Naive thymus-derived CD4-positive, alpha-beta T cell (primary cell): Measurements from ENCODE around the gene GPR151. TPM values are rescaled to one million over a fixed set of nuclear protein-coding genes. Genes with fewer than 3 reads are reported as not detected.

Experiments used
- ATAC-seq: fragments of 150-1000 bp; cut with Tn5 transposase; 2 replicates; pipeline ENCODE4 v1.10.0; 2021; ENCODE audit warnings: mild to moderate bottlenecking, moderate library complexity
- CTCF ChIA-PET: fragments of 350-600 bp; sonication (Branson Sonifier 250); formaldehyde crosslinking; loops from one replicate; lab custom pipeline; 2021; ENCODE audit warnings: antibody characterized with exemption; lab: Charles Lee
- POLR2A ChIA-PET: fragments of 350-600 bp; sonication (Branson Sonifier 250); formaldehyde crosslinking; loops from one replicate; lab custom pipeline; 2021; ENCODE audit warnings: antibody characterized with exemption, inconsistent platforms; lab: Charles Lee
- DNase-seq, 9 donors: peaks; one replicate each; pipeline versions ENCODE4 v3.0.0 to v3.0.0-alpha.2; 2020 to 2022; ENCODE audit warnings: mixed read lengths in 1 of 9
- H3K27ac ChIP-seq: one replicate; pipeline ENCODE4 v1.7.0; 2013; ENCODE audit warnings: mild to moderate bottlenecking, low read depth, low read length, moderate library complexity
- H3K27me3 ChIP-seq, 2 donors: one replicate each; pipeline ENCODE4 v1.7.0; 2013; ENCODE audit warnings: low read length in 2 of 2, mild to moderate bottlenecking in 2 of 2, moderate library complexity in 2 of 2; ENCODE audit not compliant: control insufficient read depth in 2 of 2, insufficient read depth in 2 of 2
- H3K36me3 ChIP-seq, 3 experiments: 1 replicate in 2 of 3; 2 replicates in 1 of 3; pipeline ENCODE4 v1.7.0; 2013; ENCODE audit warnings: low read length in 3 of 3, mild to moderate bottlenecking in 3 of 3, moderate library complexity in 1 of 3; ENCODE audit not compliant: insufficient read depth in 3 of 3, control insufficient read depth in 2 of 3
- H3K4me1 ChIP-seq, 2 donors: one replicate each; pipeline ENCODE4 v1.7.0; 2013; ENCODE audit warnings: low read length in 2 of 2, mild to moderate bottlenecking in 2 of 2, moderate library complexity in 1 of 2; ENCODE audit not compliant: control insufficient read depth in 2 of 2, insufficient read depth in 2 of 2
- H3K4me3 ChIP-seq: 2 replicates; pipeline ENCODE4 v1.7.0; 2013; ENCODE audit warnings: mild to moderate bottlenecking, low read length
- H3K9me3 ChIP-seq, 3 experiments: 1 replicate in 2 of 3; 2 replicates in 1 of 3; pipeline ENCODE4 v1.7.0; 2013; ENCODE audit warnings: low read length in 3 of 3; ENCODE audit not compliant: control insufficient read depth in 2 of 3
- H3K27ac Mint-ChIP-seq, 9 donors: one replicate each; pipeline ENCODE4 v1.8.0; 2020 to 2022; ENCODE audit warnings: mixed read lengths in 9 of 9, mild to moderate bottlenecking in 8 of 9, moderate library complexity in 5 of 9, inconsistent platforms in 2 of 9
- H3K27me3 Mint-ChIP-seq, 5 donors: one replicate each; pipeline ENCODE4 v1.8.0; 2021 to 2022; ENCODE audit warnings: mixed read lengths in 5 of 5, mild to moderate bottlenecking in 1 of 5
- H3K36me3 Mint-ChIP-seq, 5 donors: one replicate each; pipeline ENCODE4 v1.8.0; 2020 to 2022; ENCODE audit warnings: mixed read lengths in 5 of 5, mild to moderate bottlenecking in 3 of 5, inconsistent platforms in 1 of 5
- H3K4me1 Mint-ChIP-seq, 7 donors: one replicate each; pipeline ENCODE4 v1.8.0; 2020 to 2022; ENCODE audit warnings: mixed read lengths in 7 of 7, mild to moderate bottlenecking in 3 of 7, inconsistent platforms in 1 of 7
- H3K4me3 Mint-ChIP-seq, 10 donors: one replicate each; pipeline ENCODE4 v1.8.0; 2020 to 2022; ENCODE audit warnings: mild to moderate bottlenecking in 10 of 10, mixed read lengths in 10 of 10, moderate library complexity in 6 of 10, inconsistent platforms in 2 of 10
- H3K9me3 Mint-ChIP-seq, 11 donors: one replicate each; pipeline ENCODE4 v1.8.0; 2020 to 2022; ENCODE audit warnings: mixed read lengths in 11 of 11, mild to moderate bottlenecking in 4 of 11, inconsistent platforms in 1 of 11, moderate library complexity in 1 of 11
- intact Hi-C, 2 donors: fragments of 100-400 bp; cut with micrococcal nuclease; formaldehyde crosslinking; loops; one replicate each; pipeline ENCODE4 v1.15.1; 2023
- polyA plus RNA-seq, 2 donors: library from polyadenylated mRNA; unstranded; fragments of 300-500 nt; fragmentation: Illumina TruSeq; gene quantifications; one replicate each; pipeline ENCODE4 v1.2.3, GENCODE V29; 2021
- total RNA-seq, 6 experiments: library from RNA in 5 of 6; stranded (reverse) in 5 of 6; gene quantifications; 1 replicate in 5 of 6; 2 replicates in 1 of 6; pipeline ENCODE4 v1.2.3 and lab custom pipeline; 2021 to 2026

GPR151 gene
- total and polyA plus RNA-seq, 7 experiments from 2014 or later, result 0.09 TPM; not detected in 6

GRCh38 chr5:146539973-146540372 lies 24.0 kb upstream of the GPR151 start:
- Mint-ChIP-seq H3K4me3 (no peak overlapping the region), H3K27me3 (peaks cover 0 to 3% (median 0%) of the 10 kb centered on the region in 5 donors), H3K27ac (no peak overlapping the region), H3K36me3 (no peaks in the 10 kb centered on the region), H3K4me1 (peaks cover 0 to 5% (median 0%) of the 10 kb centered on the region in 7 donors), H3K9me3 (no peaks in the 10 kb centered on the region)
- intact Hi-C loops, result loop anchor here in 1 of 2 donors (5.0 kb wide), 2 partner anchors 122 to 407 kb away; no protein-coding TSS in a partner anchor
- no peak for DNase-seq
- H3K4me3 ChIP-seq, result no peak overlapping the region
- CTCF ChIA-PET, result interaction anchor here (3.3 kb wide), 1 partner anchor 426 kb away, joined by 18 read pairs; no protein-coding TSS in a partner anchor
- POLR2A ChIA-PET, result no interaction called here
- H3K27me3 ChIP-seq, result no peaks in the 10 kb centered on the region
- no peaks in the 10 kb centered on the region for H3K9me3 ChIP-seq
- no peak for ATAC-seq
- H3K4me1 ChIP-seq, result no peaks in the 10 kb centered on the region
- H3K36me3 ChIP-seq, result no peaks in the 10 kb centered on the region
- no peak overlapping the region for H3K27ac ChIP-seq

GRCh38 chr5:146538432-146538831 lies 22.4 kb upstream of the GPR151 start:
- Histone ChIP-seq H3K27ac (no peak overlapping the region), H3K9me3 (no peaks in the 10 kb centered on the region), H3K36me3 (no peaks in the 10 kb centered on the region), H3K4me1 (no peaks in the 10 kb centered on the region), H3K4me3 (no peak overlapping the region), H3K27me3 (no peaks in the 10 kb centered on the region)
- Mint-ChIP-seq H3K4me1 (peaks cover under 1 to 7% (median 1%) of the 10 kb centered on the region in 7 donors), H3K4me3 (no peak overlapping the region), H3K27ac (no peak overlapping the region), H3K27me3 (peaks cover 0 to 3% (median 0%) of the 10 kb centered on the region in 5 donors), H3K9me3 (no peaks in the 10 kb centered on the region), H3K36me3 (no peaks in the 10 kb centered on the region)
- DNase-seq (no peak), ATAC-seq (no peak)
- CTCF ChIA-PET, result interaction anchor here (0.6 to 3.3 kb wide), 2 partner anchors 428 to 651 kb away, joined by 3 to 18 read pairs; no protein-coding TSS in a partner anchor
- POLR2A ChIA-PET, result no interaction called here
- intact Hi-C loops, result no loop called here

GRCh38 chr5:146533882-146534281 lies 17.9 kb upstream of the GPR151 start:
- no peak overlapping the region for H3K27ac ChIP-seq
- ATAC-seq (no peak), DNase-seq (no peak)
- no peaks in the 10 kb centered on the region for H3K36me3 ChIP-seq
- no peaks in the 10 kb centered on the region for H3K36me3 Mint-ChIP-seq
- H3K9me3 ChIP-seq, result no peaks in the 10 kb centered on the region
- H3K27me3 ChIP-seq, result no peaks in the 10 kb centered on the region
- peaks cover 0 to 5% (median 0%) of the 10 kb centered on the region in 5 donors for H3K27me3 Mint-ChIP-seq
- H3K4me3 Mint-ChIP-seq, result no peak overlapping the region
- no peak overlapping the region for H3K4me3 ChIP-seq
- CTCF ChIA-PET, result interaction anchor here (0.6 to 2.8 kb wide), 11 partner anchors 9 to 659 kb away, joined by 3 to 21 read pairs (median 4); no protein-coding TSS in a partner anchor
- no peaks in the 10 kb centered on the region for H3K9me3 Mint-ChIP-seq
- H3K4me1 ChIP-seq, result no peaks in the 10 kb centered on the region
- peaks cover 4 to 10% (median 5%) of the 10 kb centered on the region in 7 donors for H3K4me1 Mint-ChIP-seq
- no peak overlapping the region for H3K27ac Mint-ChIP-seq
- intact Hi-C loops, result loop anchor here (1.0 kb wide), 2 partner anchors 432 to 654 kb away; no protein-coding TSS in a partner anchor
- POLR2A ChIA-PET, result no interaction called here

- Histone ChIP-seq H3K27me3 (no peaks in the 10 kb centered on the region), H3K9me3 (no peaks in the 10 kb centered on the region), H3K27ac (no peak overlapping the region), H3K36me3 (no peaks in the 10 kb centered on the region), H3K4me3 (no peak overlapping the region), H3K4me1 (no peaks in the 10 kb centered on the region)
- CTCF ChIA-PET, result interaction anchor here (0.6 to 2.8 kb wide), 12 partner anchors 9 to 660 kb away, joined by 3 to 21 read pairs (median 4); no protein-coding TSS in a partner anchor
- Mint-ChIP-seq H3K4me3 (no peak overlapping the region), H3K36me3 (no peaks in the 10 kb centered on the region), H3K9me3 (no peaks in the 10 kb centered on the region), H3K27ac (peak overlapping the region in 3 of 9 donors; percentile 0 to 23 (median 6)), H3K27me3 (peaks cover 0 to 5% (median 0%) of the 10 kb centered on the region in 5 donors), H3K4me1 (peaks cover 4 to 10% (median 5%) of the 10 kb centered on the region in 7 donors)
- DNase-seq, result peak; percentile 24 to 72 (median 62)
- intact Hi-C loops, result loop anchor here (1.0 kb wide), 2 partner anchors 433 to 655 kb away; no protein-coding TSS in a partner anchor
- ATAC-seq, result peak; percentile 91
- POLR2A ChIA-PET, result no interaction called here
Observed at GRCh38 chr5:146533260-146533857, 17.4 kb upstream of the GPR151 start.

- intact Hi-C loops, result no loop called here
Observed at GRCh38 chr5:146529984-146530383, 14.0 kb upstream of the GPR151 start.

GRCh38 chr5:146528236-146528635 lies 12.2 kb upstream of the GPR151 start:
- H3K4me3 Mint-ChIP-seq, result no peak overlapping the region
- H3K9me3 ChIP-seq, result no peaks in the 10 kb centered on the region
- H3K4me1 Mint-ChIP-seq, result peaks cover 1 to 8% (median 2%) of the 10 kb centered on the region in 7 donors
- DNase-seq, result no peak
- no peaks in the 10 kb centered on the region for H3K4me1 ChIP-seq
- no peaks in the 10 kb centered on the region for H3K36me3 ChIP-seq
- no peak for ATAC-seq
- ChIA-PET POLR2A (no interaction called here), CTCF (no interaction called here)
- H3K27ac Mint-ChIP-seq, result no peak overlapping the region
- H3K27me3 ChIP-seq, result no peaks in the 10 kb centered on the region
- peaks cover 0 to 18% (median 0%) of the 10 kb centered on the region in 5 donors for H3K27me3 Mint-ChIP-seq
- H3K9me3 Mint-ChIP-seq, result no peaks in the 10 kb centered on the region
- H3K27ac ChIP-seq, result no peak overlapping the region
- no peaks in the 10 kb centered on the region for H3K36me3 Mint-ChIP-seq
- H3K4me3 ChIP-seq, result no peak overlapping the region
- intact Hi-C loops, result no loop called here

More at GRCh38 chr5:146529984-146530383, 14.0 kb upstream of the GPR151 start:
- H3K4me3 ChIP-seq, result no peak overlapping the region
- Mint-ChIP-seq H3K9me3 (no peaks in the 10 kb centered on the region), H3K27ac (peak overlapping the region in 1 of 9 donors; percentile 25), H3K27me3 (peaks cover 0 to 13% (median 0%) of the 10 kb centered on the region in 5 donors), H3K4me3 (no peak overlapping the region), H3K36me3 (no peaks in the 10 kb centered on the region), H3K4me1 (peaks cover 4 to 10% (median 5%) of the 10 kb centered on the region in 7 donors)
- ATAC-seq (no peak), DNase-seq (no peak)
- CTCF ChIA-PET, result no interaction called here
- H3K27me3 ChIP-seq, result no peaks in the 10 kb centered on the region
- H3K27ac ChIP-seq, result no peak overlapping the region
- no peaks in the 10 kb centered on the region for H3K36me3 ChIP-seq
- no peaks in the 10 kb centered on the region for H3K9me3 ChIP-seq
- H3K4me1 ChIP-seq, result no peaks in the 10 kb centered on the region
- POLR2A ChIA-PET, result no interaction called here
